HG03442 (cell line): ENCODE measurements around the gene TMEM138.

Source experiments
- ATAC-seq: cut with Tn5 transposase; IDR thresholded peaks from one replicate; pipeline ENCODE4 v1.9.1; 2021; ENCODE audit warnings: mild to moderate bottlenecking, moderate library complexity; ENCODE audit not compliant: unreplicated experiment

Gene TMEM138

GRCh38 chr11:61341706-61342105 is 20.5 kb upstream of the TMEM138 start:
- no peak for ATAC-seq

GRCh38 chr11:61342207-61342803 is 19.9 kb upstream of the TMEM138 start:
- no peak for ATAC-seq

DNA sequence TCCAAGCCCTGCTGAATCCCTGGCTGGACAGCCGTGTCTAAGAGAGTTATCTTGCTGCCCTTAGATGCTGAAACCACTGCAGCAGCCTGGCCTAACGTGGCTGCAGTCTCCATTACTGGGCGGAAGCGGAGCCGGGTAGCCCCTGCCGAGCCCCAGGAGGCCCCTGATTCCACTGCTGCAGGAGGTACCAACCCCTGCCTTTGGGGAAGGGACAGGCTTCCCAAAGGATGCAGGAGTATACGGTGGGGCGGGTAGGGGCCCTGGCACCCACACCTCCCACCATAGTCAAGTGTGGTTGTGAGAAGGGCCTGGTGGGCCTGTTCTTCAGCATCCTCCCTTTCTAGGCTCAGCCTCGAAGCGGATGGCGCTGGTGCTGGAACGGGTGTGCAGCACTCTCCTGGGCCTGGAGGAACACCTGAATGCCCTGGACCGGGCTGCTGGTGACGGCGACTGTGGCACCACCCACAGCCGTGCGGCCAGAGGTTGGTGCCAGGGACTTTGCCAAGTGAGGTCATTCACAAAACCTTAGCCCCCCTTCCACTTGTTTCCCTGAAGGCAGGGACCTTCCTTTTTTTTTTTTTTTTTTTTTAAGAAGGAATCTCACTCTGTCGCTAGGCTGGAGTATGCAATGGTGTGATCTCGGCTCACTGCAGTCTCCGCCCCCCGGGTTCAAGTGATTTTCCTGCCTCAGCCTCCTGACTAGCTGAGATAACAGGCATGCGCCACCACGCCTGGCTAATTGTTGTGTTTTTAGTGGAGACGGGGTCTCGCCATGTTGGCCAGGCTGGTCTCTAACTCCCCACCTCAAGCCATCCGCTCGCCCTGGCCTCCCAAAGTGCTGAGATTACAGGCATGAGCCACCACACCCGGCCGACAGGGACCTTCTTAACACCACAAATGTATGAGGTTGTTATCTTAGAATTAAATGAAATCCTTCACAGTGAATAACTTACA is 18.1 kb upstream of the TMEM138 start:
- no peak for ATAC-seq

GRCh38 chr11:61345170-61345610 is 17.0 kb upstream of the TMEM138 start:
- no peak for ATAC-seq

DNA sequence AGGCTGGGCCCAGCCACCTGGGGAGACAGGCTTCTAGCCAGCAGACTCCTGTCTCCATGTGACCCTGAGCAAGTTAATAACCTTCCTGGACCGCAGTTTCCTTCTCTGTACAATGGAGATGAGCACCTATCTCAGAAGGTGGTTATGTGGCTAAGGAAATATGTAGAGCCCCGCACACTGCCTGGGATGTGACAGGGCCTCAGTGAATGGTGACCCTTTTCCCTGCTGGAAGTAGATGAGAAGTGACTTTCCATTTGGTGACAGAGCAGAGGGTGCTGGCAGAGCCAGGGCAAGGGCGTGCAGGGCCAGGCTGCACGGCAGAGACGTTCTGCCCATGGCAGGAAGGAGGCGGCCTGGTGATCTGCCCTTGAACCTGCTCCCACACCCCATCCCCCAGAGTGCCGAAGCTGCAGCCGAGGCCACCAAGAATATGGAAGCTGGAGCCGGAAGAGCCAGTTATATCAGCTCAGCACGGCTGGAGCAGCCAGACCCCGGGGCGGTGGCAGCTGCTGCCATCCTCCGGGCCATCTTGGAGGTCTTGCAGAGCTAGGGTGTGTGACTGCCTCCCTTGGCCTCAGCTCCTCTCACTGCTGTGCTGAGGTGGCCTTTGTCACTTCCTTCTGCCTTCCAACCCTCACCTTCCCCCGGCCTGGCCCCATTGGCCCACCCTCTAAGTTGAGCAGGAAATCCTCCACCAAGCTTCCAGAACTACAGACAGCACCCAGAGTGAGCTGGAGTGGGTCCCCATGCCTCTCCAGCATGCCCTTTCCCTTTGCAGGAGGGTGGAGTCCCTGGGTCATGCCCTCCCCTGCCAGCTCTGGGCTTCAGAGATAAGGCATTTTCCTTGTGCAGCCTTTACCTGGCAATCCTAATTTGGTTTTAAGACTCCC is 16.0 kb upstream of the TMEM138 start:
- ATAC-seq: no peak

GRCh38 chr11:61347916-61348461 is 14.2 kb upstream of the TMEM138 start:
- no peak for ATAC-seq

- no peak for ATAC-seq
Observed at GRCh38 chr11:61349189-61349751, 12.9 kb upstream of the TMEM138 start.

GRCh38 chr11:61349916-61350315 is 12.3 kb upstream of the TMEM138 start:
- no peak for ATAC-seq

- no peak for ATAC-seq
Observed at GRCh38 chr11:61350336-61350735, 11.8 kb upstream of the TMEM138 start.

DNA sequence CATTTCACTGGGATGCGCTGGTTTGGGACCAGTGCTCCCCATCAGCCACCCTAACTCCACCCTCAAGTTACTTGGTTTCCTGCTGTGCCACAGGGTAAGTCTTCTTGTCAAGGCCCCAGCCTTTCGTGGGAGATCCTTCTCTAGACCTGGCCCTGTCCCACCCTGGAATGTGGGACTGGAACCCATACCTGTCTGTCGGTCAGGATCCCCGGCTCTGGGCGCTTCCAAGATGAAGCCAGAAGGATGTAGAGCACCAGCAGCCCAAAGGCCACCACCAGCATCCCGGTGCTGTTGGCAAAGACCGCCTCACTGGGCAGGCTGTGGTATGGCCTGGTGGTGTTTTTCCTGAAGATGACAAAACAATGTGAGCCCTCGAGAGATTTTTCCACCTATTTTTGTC is 11.4 kb upstream of the TMEM138 start:
- no peak for ATAC-seq

GRCh38 chr11:61352038-61352437 is 10.1 kb upstream of the TMEM138 start:
- ATAC-seq: no peak

GRCh38 chr11:61353131-61354067 is 8.8 kb upstream of the TMEM138 start:
- ATAC-seq: no peak

DNA sequence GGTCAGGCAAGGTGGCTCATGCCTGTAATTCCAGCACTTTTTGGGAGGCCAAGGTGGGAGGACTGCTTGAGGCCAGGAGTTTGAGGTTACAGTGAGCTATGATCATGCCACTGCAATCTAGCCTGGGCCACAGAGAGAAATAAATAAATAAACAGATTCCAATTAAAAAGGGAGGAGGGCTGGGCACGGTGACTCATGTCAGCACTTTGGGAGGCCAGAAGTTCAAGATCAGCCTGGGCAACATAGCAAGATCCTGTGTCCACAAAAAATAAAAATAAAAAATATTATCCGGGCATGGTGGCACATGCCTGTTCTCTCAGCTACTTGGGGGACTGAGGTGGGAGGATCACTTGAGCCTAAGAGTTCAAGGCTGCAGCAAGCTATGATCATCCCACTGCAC is 8.0 kb upstream of the TMEM138 start:
- ATAC-seq: no peak

GRCh38 chr11:61356706-61357105 is 5.5 kb upstream of the TMEM138 start:
- ATAC-seq: no peak

DNA sequence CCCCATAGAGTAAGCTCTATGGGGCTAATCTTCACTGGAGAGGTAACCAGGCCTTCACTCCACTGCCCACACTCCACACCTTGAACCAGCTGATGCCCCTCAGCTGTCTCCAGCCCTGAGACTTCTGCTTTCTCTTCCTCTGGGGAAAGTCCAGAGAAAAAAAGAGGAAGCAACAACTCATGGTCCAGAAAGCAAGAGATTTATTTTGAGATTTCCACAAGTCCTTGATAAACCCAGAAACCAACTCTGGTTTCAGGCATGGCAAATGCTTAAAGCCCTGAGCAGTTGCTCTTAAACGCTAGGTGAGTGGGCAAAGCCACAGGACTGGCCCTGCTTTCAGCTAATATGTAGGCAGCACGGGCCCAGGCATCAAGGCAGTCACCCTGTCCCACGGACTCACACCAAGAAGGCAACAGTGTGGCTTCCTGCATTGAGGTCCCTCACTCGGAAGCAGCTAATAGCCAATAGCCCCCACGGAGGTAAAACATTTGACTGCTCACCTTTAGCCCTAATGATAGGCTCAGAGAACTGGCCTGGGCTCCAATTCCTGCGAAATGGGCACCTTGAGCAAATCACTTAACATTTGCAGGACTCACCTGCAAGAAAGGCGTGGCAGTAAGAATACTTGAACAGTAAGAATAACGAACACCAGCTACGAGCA is 4.8 kb upstream of the TMEM138 start:
- peak; percentile 42 for ATAC-seq

DNA sequence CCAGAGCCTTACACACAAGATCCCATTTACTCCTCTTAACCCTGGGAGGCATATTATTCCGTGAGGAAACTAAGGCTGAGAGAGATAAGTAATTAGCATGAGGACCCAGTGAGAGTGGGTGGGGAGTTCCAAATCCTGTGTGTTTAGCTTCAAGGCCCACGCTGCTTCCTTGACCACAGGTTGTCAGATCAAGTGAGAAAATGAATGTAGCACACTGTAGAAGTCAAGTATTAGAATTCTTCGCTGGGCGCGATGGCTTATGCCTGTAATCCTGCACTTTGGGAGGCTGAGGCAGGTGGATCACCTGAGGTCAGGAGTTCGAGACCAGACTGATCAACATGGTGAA is 4.3 kb upstream of the TMEM138 start:
- no peak for ATAC-seq

GRCh38 chr11:61358566-61358965 is 3.6 kb upstream of the TMEM138 start:
- no peak for ATAC-seq

- ATAC-seq: no peak
Observed at GRCh38 chr11:61359516-61359915, 2.7 kb upstream of the TMEM138 start.

- no peak for ATAC-seq
Observed at GRCh38 chr11:61361237-61361740, 885 bp upstream of the TMEM138 start.
